HG02678 (cell line): Measurements from ENCODE around the gene PRR20G.
"Not testable (repeated sequence)": the region's sequence is repeated elsewhere in the genome, so short reads cannot be mapped to it uniquely, and the experiment has no call there.

Experiments used
- ATAC-seq: cut with Tn5 transposase; IDR thresholded peaks from one replicate; pipeline ENCODE4 v1.9.1; 2021; ENCODE audit warnings: mild to moderate bottlenecking, moderate library complexity; ENCODE audit not compliant: unreplicated experiment

Gene PRR20G

DNA sequence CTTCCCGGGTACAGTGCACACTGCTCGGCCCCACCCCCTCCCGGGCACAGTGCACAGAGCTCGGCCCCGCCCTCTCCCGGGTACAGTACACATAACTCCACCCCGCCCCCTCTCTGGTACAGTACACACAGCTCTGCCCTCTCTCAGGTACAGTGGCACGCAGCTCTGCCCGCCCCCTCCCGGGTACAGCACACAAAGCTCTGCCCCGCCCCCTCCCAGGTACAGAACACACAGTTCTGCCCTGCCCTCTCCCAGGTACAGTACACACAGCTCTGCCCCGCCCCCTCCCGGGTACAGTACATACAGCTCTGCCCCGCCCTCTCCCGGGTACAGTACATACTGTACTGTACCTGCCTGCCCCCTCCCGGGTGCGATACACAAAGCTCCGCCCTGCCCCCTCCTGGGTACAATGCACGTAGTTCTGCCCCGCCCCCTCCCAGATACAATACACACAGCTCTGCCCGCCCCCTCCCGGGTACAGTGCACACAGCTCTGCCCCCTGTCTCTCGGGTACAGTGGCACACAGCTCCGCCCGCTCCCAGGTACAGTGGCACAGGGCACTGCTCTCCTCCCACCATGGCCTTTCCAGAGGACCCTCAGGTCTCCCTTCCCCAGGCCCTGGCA lies 16.4 kb upstream of the PRR20G start:
- no peak for ATAC-seq

DNA sequence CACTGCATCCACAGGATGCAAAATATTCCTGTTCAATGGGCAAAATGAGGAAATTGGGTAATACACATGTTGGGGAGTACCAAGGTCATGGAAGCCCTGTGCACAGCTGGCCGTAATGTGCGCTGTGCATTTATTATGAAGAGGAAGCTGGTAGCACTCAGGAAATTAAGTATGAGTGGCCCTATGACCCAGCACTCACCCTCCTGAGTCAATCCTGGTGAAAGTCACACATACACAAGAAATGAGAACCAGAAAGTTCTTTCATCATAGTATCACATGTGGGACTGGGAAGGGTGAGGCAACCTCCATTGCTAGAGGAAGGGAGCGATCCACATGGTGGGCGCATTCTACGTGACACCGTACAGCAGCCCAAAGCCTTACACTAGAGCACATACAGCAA lies 11.4 kb upstream of the PRR20G start:
- no peak for ATAC-seq

DNA sequence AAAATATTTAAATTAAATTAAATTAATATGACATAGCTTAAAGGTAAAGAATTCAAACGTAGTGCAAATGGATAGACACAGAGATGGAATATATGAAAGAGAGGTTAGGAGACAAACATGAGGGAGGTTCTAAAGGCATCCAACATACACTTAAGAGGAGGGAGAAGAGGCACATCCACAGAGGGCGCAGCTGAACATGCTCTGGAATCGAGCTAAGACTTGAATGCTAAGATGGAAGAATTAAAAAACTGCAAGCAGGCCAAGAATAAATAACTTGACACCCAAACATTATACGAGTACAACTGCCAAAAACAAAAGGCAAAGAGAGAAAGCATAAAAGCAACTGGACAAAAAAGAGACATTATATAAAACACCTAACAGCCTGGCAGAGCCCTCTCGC lies 9.1 kb upstream of the PRR20G start:
- no peak for ATAC-seq

DNA sequence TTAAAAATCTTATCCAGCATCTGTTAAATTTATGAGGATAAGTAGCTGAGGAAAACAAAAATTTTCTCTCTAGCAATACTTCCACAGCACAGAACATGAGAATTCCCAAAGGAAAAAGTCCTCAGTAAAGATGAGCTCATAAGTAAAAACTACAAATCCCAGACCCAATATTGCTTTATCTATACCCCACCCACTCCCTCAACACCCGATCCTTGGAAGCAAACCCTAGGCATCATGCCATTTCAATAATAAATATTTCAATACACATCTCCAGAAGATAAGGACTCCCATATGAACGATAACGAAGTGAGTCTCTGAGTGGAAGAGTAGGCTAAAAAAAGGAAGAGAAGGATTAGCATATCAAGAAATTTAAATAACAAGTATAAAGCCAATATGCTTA lies 8.3 kb upstream of the PRR20G start:
- ATAC-seq: no peak

DNA sequence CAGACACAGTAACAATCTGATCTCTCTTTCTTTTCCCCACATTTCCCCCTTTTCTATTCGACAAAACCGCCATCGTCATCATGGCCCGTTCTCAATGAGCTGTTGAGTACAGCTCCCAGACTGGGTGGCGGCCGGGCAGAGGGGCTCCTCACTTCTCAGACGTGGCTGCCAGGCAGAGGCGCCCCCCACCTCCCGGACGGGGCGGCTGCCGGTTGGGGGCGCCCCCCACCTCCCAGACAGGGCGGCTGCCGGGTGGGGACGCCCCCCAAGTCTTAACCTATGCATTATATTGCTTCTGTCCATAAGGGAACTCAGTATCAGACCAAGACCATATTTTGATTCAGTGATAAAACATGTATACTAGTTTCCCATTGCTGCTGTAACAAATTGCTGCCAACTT lies 5.8 kb upstream of the PRR20G start:
- not testable (repeated sequence) for ATAC-seq

DNA sequence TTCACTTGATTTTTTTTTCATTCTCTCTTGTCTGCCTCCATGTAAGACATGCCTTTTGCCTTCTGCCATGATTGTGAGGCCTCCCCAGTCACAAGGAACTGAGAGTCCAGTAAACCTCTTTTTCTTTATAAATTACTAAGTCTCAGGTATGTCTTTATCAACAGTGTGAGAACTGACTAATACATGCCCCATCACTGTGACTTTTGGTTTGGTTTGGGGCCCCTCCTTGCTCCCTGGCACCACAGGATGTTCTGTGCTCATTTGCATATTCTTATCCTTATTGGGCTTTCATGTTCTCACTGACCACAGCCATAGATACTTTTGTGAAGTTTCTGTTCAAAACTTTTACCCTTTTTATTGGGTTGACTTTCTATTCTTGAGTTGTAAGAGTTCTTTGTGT lies 3.8 kb upstream of the PRR20G start:
- no peak for ATAC-seq

DNA sequence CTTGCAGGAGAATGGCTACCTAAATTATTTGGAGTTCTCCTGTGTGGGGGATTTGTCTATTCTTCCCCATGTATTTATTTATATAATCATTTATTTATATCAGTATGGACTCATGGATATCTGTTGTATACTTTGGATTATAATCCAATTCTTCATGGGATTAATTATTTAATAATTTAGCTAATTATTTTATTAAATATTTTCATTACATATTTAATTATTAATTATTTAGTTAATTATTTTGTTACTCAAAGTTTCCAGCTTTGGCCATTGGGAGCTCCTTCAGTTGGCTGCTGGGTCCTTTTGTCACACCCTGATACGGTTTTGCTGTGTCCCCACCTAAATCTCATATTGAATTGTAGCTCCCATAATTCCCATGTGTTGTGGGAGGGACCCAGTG lies 3.3 kb upstream of the PRR20G start:
- ATAC-seq: no peak

DNA sequence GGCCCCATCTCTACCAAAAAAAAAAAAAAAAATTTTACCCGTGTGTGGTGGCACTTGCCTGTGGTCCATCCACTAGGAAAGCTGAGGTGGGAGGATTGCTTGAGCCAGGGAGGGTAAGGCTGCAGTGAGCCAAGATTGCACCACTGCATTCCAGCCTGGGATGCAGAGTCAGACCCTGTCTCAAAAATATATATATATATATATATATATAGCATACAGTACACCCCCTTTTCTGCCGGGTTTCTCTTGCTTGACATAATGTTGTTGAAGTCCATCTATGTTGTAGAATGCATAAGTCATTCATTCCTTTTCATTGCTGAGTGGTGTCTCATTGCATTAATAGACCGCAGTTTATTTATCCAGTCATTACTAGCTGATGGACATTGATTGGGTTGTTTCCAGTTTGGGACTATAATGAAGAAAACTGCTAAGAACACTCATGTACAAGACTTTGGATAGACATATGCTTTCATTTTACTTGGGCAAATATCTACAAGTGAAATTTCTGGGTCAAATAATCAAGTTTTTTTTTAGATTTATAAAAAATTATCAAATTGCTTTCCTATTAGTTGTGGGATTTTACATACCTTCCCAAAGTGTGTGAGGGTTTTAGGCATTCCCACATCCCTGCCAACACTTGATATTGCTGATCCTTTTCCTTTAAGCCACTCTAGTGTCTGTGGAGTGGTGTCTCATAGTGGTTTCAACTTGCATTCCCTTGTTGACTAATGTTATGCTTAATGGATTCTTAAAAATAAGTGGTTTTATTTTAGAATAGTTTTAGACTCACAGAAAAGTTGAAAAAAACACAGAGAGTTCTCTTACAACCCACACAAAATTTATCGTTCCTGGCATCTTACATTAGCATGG lies 2.1 kb upstream of the PRR20G start:
- no peak for ATAC-seq

DNA sequence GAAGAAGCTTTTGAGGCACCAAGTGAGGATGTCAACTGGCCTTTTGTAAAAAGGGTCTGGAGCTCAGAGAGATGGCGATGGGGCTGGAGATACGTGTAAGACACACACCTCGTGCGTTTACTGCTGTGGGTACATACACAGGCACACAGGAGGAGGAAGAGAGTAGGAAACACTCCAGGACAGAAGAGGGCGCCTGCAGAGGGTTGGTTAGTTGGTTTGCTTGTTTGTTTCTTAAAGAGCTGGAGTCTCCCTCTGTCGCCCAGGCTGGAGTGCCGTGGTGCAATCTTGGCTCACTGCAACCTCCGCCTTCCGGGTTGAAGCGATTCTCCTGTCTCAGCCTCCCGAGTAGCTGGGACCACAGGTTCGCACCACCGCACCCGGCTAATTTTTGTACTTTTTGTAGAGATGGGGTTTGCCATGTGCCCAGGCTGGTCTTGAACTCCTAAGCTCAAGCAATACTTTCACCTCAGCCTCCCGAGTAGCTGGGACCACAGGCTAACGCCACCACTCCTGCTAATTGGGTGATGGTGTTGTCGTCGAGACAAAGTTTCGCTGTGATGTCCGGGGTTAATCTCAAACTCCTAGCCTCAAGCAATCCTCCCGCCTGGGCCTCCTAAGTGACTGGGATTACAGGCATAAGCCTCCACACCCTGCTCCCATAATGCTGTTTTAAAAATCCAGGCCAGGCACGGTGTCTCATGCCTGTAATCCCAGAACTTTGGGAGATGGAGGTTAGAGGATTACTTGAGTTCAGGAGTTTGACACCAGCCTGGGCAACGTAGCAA lies 1.3 kb upstream of the PRR20G start:
- no peak for ATAC-seq

DNA sequence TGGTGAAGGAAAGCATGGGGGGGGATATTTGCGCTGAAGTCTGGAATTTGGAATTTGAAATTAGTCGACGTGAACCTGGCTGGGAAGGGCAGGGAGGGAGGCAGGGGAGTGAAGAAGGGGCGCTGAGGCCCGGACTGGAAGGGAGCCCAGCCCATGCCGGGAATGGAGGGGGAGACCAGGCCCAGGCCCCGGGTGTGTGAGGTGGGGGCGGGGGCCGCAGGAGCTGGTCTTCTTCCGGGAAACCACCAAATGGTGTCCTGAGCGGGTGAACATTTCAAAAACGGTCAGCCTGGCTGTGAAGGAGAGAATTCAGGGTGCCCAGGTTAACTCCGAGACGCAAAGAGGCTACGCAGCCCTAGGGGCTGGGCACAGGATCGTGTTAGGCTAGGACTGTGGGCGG lies 497 bp upstream of the PRR20G start:
- no peak for ATAC-seq

DNA sequence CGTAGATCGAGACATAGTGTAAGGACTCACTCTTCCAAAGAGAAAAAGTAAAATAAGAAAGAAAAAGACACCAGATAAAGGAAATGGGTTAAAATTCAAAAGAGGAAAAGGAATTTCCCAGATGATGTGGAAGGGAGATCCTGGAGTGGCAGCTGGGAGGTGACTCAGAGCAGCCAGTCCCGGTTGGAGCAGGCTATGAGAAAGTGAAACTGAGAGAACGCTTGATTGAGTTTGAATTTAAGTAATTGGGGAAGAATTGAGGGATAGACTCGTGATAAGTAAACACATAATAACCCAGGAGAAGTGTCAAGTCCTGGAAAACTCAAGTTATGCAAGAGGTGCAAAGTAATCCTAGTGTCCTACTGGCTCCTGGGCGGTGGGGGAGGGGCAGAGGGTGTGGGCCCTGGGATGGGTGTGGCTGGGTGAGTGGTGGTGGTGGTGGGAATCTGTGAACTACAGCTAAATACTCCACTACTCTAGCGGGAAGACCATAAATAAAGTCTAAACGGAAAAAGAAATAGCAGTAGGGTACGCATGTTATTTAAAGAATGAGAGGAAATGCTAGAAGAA lies 1.2 kb downstream of the PRR20G start:
- no peak for ATAC-seq

DNA sequence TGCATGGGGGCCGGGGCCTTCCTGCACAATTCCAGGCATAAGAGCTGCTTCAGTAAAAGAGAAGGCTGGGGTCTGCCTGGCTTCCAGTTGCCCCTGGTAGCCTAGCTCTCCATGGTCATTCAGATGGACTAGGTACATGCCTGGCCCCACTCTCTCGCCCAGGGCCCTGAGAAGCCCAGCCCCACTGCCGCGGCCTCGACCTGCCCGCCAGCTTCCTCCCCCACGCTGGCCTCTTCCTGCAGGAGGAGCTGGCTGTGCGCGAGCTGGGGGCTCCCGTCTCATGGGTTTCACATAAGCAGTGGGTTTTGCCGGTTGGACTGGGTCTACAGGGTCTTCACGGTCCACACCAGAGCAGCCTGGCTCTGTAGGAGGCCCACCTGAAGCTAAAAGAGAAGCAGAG lies 3.6 kb downstream of the PRR20G start:
- ATAC-seq: no peak

DNA sequence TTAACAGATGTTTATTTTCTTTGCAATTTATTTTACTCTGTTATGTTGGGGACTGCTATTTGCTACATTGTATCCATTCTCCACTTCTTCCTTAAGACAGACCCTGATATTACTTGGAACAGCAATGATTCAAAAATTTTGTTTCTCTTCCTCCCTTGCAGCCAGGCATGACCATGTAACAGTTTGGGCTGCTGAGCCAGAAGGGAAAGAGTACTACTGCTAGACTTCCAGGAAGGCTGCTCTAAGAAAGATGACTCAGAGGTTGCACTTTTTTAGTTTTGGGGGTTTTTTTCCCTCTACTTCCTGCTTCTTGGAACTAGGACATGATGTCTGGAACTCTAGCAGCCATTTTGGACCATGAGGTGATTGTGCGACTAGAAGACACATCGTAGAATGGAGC lies 10.3 kb downstream of the PRR20G start:
- no peak for ATAC-seq

DNA sequence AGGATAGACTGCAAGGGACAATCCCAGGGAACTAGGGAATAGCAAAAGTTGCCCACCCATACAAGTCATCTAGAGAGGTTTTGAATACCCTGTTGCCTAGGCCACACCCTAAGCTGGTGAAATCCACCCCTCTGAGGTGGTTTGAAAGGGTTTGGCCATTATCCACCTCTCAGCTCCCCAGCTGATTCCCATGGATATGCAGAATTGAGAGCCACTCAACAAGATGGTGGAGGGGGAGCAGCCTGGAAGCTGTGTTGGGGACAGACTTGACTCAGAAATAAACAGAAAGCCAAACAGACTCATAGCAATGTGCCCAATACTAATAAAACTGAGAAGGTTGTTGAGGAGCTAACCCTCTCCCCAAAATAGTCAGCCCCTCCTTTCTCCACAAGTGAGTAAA lies 10.9 kb downstream of the PRR20G start:
- ATAC-seq: no peak

DNA sequence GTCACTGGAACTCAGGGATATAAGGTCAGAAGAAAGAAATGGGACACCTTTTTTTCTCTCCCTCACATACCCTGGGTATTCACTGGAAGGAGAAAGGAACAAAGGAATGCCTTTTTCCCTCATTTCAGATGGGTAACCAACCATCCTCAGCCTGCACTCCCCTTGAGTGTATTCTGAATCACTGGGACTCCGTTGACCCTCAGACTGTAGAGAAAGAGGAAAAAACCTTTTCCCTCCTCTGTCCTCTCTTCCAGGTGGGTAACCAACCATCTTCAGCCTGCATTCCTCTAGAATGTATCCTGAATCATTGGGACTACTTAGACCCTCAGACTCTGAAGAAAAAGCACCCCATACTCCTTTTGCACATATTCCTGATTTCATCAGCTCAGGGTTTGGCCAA lies 11.4 kb downstream of the PRR20G start:
- ATAC-seq: no peak

DNA sequence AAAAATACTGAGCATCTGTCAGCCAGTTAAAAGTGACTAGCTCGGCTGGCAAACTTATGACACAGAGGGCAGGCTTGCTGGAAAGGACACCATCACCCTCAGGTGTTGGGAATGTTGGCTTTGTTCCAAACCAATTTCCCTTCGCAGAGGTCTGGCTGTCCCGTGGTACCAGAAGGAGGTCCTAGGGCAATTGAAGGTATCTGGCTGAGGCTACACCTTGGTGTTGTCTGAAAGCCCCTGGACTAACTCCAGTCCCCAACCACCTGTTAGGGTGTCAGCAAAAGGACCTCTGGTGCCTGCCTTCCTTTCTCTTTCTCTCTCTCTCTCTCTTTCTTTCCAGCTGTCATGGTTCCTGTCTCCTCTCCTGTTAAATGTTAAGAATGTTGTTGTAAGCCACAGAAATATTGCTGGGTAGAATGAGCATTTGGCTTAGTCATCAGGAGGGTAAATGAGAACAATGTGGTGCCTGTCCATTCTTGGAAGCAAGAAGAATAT lies 12.5 kb downstream of the PRR20G start:
- no peak for ATAC-seq

DNA sequence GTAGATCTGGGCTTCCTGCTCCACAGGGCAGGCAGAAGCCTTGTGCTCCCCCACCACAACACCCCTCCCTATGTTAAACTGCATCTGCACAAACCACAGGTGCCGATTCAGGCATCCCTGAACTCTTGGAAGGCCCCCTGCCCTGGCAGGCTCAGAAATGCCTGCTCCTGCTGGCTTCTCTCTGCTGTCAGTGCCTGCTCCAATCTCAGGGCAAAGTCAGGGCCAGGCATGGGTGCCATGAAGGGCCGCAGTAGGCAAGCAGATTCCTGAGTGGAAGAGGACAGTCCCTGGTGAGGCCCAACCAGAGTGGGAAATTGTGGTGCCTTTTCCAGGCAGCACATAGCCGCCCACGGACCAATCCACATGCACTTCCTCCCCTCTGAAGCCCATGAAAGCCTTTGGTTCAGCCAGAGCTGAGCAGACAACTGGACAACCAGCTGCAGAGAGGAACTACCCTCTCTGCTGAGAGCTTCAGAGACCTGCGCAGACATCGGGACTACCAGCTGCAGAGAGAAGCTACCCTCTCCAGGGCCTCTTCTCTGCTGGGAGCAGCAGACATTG lies 13.6 kb downstream of the PRR20G start:
- ATAC-seq: no peak

DNA sequence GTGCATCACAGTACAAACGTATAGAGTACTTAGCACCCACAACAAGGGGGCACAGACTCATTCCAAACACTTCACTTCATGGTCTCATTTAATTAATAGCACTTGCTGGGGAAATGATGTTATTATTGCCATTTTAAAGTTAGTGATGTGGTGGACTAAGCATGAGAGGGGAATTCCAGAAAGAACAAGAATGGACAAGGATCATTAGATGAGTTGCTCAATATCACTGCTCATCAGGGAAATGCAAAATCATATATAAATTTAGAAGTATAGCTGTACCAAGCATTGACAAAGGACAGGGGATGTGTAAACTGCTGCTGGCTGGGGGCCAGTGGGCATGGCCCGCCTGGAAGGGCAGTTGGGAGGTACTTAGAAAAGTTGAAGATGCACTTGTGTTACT lies 14.6 kb downstream of the PRR20G start:
- ATAC-seq: no peak

DNA sequence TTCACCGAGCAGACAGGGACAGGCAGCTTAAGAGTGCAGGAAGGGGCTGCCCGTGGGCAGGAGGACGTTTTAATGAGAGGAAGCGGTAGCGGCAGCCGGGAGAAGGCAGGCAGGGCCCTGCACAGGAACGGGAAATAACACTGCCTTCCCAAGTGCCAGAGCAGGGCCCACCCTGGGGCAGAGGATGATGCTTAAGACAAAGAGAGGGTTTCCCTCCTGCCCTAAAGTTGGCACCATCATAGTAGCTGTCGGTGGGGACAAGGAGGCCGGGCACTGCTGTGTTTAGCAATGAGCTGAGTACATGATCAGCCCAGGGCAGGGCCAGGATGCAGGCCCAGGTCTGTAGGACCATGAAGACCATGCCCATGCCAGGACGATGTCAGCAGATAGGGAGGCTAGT lies 21.7 kb downstream of the PRR20G start:
- no peak for ATAC-seq

DNA sequence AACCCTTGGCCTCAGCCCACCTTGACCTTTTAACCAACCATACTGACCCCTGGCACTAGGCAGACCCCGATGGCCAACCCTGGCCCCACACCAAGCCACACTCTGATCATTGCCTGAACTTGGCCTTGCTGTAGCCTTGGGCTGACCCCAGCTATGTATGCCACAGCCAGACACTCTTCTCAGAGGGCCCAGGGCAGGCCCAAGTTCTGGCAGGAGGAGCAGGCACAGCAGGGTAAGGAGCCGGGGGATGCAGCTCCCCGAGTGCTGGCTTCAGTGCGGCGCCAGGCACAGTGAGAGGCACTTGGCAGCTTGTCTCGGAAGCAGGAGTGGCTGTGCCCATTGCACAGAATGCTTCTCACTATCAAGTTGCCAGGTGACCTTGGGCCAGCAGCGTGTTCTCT lies 22.3 kb downstream of the PRR20G start:
- no peak for ATAC-seq
